HUES48 (cell line): ENCODE results near the gene PKDREJ.

Experiments used
- H3K27ac ChIP-seq: one replicate; pipeline ENCODE4 v1.7.0; 2013; ENCODE audit warnings: low read depth, low read length, inconsistent platforms
- H3K27me3 ChIP-seq: 2 replicates; pipeline ENCODE4 v1.6.1; 2013; ENCODE audit warnings: mild to moderate bottlenecking, low read length; ENCODE audit not compliant: control insufficient read depth, insufficient read depth
- H3K36me3 ChIP-seq: 2 replicates; pipeline ENCODE4 v1.6.1; 2013; ENCODE audit warnings: low read length; ENCODE audit not compliant: control insufficient read depth, insufficient read depth
- H3K4me1 ChIP-seq: 2 replicates; pipeline ENCODE4 v1.6.1; 2013; ENCODE audit warnings: mild to moderate bottlenecking, low read length; ENCODE audit not compliant: control insufficient read depth, insufficient read depth
- H3K4me3 ChIP-seq: 2 replicates; pipeline ENCODE4 v1.5.1; 2013; ENCODE audit warnings: mild to moderate bottlenecking, low read depth, low read length
- H3K9ac ChIP-seq: 2 replicates; pipeline ENCODE4 v1.6.1; 2013; ENCODE audit warnings: mild to moderate bottlenecking, low read depth, low read length, moderate library complexity
- H3K9me3 ChIP-seq: 2 replicates; pipeline ENCODE4 v1.6.1; 2013; ENCODE audit warnings: low read length; ENCODE audit not compliant: control insufficient read depth, insufficient read depth

The PKDREJ gene

GRCh38 chr22:46241396-46242007 lies 21.6 kb downstream of the PKDREJ start:
- H3K4me1 ChIP-seq: no peaks in the 10 kb centered on the region
- H3K9ac ChIP-seq: no peak overlapping the region
- no peaks in the 10 kb centered on the region for H3K9me3 ChIP-seq
- H3K4me3 ChIP-seq: no peak overlapping the region
- no peak overlapping the region for H3K27ac ChIP-seq
- no peaks in the 10 kb centered on the region for H3K27me3 ChIP-seq
- H3K36me3 ChIP-seq: peaks cover 10% of the 10 kb centered on the region

GRCh38 chr22:46240907-46241306 lies 22.2 kb downstream of the PKDREJ start:
- Histone ChIP-seq H3K27me3 (no peaks in the 10 kb centered on the region), H3K4me1 (no peaks in the 10 kb centered on the region), H3K27ac (no peak overlapping the region), H3K9ac (no peak overlapping the region), H3K4me3 (no peak overlapping the region), H3K36me3 (peaks cover 10% of the 10 kb centered on the region), H3K9me3 (no peaks in the 10 kb centered on the region)

GRCh38 chr22:46240506-46240905 lies 22.6 kb downstream of the PKDREJ start:
- Histone ChIP-seq H3K4me3 (no peak overlapping the region), H3K9ac (no peak overlapping the region), H3K9me3 (no peaks in the 10 kb centered on the region), H3K27me3 (no peaks in the 10 kb centered on the region), H3K4me1 (no peaks in the 10 kb centered on the region), H3K36me3 (peaks cover 10% of the 10 kb centered on the region), H3K27ac (no peak overlapping the region)

GRCh38 chr22:46240073-46240472 lies 23.1 kb downstream of the PKDREJ start:
- H3K36me3 ChIP-seq: peaks cover 10% of the 10 kb centered on the region
- no peak overlapping the region for H3K27ac ChIP-seq
- H3K27me3 ChIP-seq: no peaks in the 10 kb centered on the region
- H3K9me3 ChIP-seq: no peaks in the 10 kb centered on the region
- H3K4me1 ChIP-seq: no peaks in the 10 kb centered on the region
- H3K9ac ChIP-seq: no peak overlapping the region
- H3K4me3 ChIP-seq: no peak overlapping the region

- Histone ChIP-seq H3K4me1 (no peaks in the 10 kb centered on the region), H3K4me3 (no peak overlapping the region)
Observed at GRCh38 chr22:46239261-46240048, 23.7 kb downstream of the PKDREJ start.

GRCh38 chr22:46238541-46238940 lies 24.6 kb downstream of the PKDREJ start:
- Histone ChIP-seq H3K4me1 (no peaks in the 10 kb centered on the region), H3K27me3 (no peaks in the 10 kb centered on the region), H3K27ac (no peak overlapping the region), H3K9ac (no peak overlapping the region), H3K36me3 (no peaks in the 10 kb centered on the region), H3K9me3 (no peaks in the 10 kb centered on the region), H3K4me3 (no peak overlapping the region)

More at GRCh38 chr22:46239261-46240048, 23.7 kb downstream of the PKDREJ start:
- Histone ChIP-seq H3K36me3 (peaks cover 5% of the 10 kb centered on the region; the same call in 1 of the 2 replicates), H3K27me3 (no peaks in the 10 kb centered on the region), H3K9me3 (no peaks in the 10 kb centered on the region), H3K9ac (no peak overlapping the region), H3K27ac (no peak overlapping the region)

- Histone ChIP-seq H3K27ac (no peak overlapping the region), H3K4me1 (no peaks in the 10 kb centered on the region), H3K9me3 (no peaks in the 10 kb centered on the region), H3K36me3 (no peaks in the 10 kb centered on the region), H3K4me3 (no peak overlapping the region), H3K27me3 (no peaks in the 10 kb centered on the region), H3K9ac (no peak overlapping the region)
Observed at GRCh38 chr22:46237453-46238124, 25.6 kb downstream of the PKDREJ start.

GRCh38 chr22:46234969-46235368 lies 28.2 kb downstream of the PKDREJ start:
- no peak overlapping the region for H3K27ac ChIP-seq
- no peak overlapping the region for H3K9ac ChIP-seq
- H3K36me3 ChIP-seq: no peaks in the 10 kb centered on the region
- H3K4me3 ChIP-seq: no peak overlapping the region
- no peaks in the 10 kb centered on the region for H3K4me1 ChIP-seq
- H3K27me3 ChIP-seq: no peaks in the 10 kb centered on the region
- no peaks in the 10 kb centered on the region for H3K9me3 ChIP-seq

- no peaks in the 10 kb centered on the region for H3K36me3 ChIP-seq
- no peak overlapping the region for H3K9ac ChIP-seq
- H3K9me3 ChIP-seq: no peaks in the 10 kb centered on the region
- no peak overlapping the region for H3K27ac ChIP-seq
- no peaks in the 10 kb centered on the region for H3K27me3 ChIP-seq
- H3K4me3 ChIP-seq: no peak overlapping the region
- H3K4me1 ChIP-seq: no peaks in the 10 kb centered on the region
Observed at GRCh38 chr22:46233231-46233630, 29.9 kb downstream of the PKDREJ start.

- Histone ChIP-seq H3K36me3 (no peaks in the 10 kb centered on the region), H3K27me3 (no peaks in the 10 kb centered on the region), H3K4me1 (no peaks in the 10 kb centered on the region), H3K9me3 (no peaks in the 10 kb centered on the region), H3K9ac (no peak overlapping the region), H3K4me3 (no peak overlapping the region), H3K27ac (no peak overlapping the region)
Observed at GRCh38 chr22:46230262-46230901, 32.8 kb downstream of the PKDREJ start.
